ENCODE data around the gene CATSPER3.

DNA sequence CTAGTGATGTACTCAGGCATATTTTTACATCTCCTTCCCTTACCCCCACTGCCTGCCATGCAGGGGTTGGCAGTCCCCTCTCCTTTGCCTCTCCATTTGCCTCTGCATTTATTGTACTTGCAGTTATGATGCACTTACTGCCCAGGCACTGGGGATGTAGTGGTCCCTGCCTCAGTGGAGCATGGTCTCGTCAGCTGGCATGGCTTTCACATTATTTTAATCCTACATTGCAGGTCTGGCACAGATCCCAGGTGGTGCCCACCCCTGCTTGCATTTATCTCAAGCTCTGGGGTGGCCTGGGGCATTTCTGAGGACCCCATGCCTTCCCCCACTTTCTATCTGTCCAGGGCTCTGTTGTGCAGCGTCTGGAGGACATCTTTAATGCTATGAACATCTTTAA lies 89.5 kb downstream of the CATSPER3 start:
- TF ChIP-seq FOXK2 (IDR thresholded peaks at IDR 0.05) (no peak), ATF7-NPFF (CRISPR knock-in tag; IDR thresholded peaks at IDR 0.05; ENCODE audit: low read depth) (no peak), HNRNPH1 (optimal IDR thresholded peaks at IDR 0.05; ENCODE audit: low read depth, low read length) (no peak), HOXA3 (CRISPR knock-in tag; IDR thresholded peaks at IDR 0.05) (no peak)
- TF ChIP-seq, protein P1, sequence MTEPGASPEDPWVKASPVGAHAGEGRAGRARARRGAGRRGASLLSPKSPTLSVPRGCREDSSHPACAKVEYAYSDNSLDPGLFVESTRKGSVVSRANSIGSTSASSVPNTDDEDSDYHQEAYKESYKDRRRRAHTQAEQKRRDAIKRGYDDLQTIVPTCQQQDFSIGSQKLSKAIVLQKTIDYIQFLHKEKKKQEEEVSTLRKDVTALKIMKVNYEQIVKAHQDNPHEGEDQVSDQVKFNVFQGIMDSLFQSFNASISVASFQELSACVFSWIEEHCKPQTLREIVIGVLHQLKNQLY (CRISPR knock-in tag; IDR thresholded peaks at IDR 0.05) = no peak
- TF ChIP-seq, protein P2, sequence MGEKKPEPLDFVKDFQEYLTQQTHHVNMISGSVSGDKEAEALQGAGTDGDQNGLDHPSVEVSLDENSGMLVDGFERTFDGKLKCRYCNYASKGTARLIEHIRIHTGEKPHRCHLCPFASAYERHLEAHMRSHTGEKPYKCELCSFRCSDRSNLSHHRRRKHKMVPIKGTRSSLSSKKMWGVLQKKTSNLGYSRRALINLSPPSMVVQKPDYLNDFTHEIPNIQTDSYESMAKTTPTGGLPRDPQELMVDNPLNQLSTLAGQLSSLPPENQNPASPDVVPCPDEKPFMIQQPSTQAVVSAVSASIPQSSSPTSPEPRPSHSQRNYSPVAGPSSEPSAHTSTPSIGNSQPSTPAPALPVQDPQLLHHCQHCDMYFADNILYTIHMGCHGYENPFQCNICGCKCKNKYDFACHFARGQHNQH (CRISPR knock-in tag; IDR thresholded peaks at IDR 0.05) = no peak
